PC-3 (cell line): Measurements from ENCODE around the gene EIF4A3. TPM values are rescaled to one million over a fixed set of nuclear protein-coding genes. Genes with fewer than 3 reads are reported as not detected.
"Not testable (repeated sequence)": the region's sequence is repeated elsewhere in the genome, so short reads cannot be mapped to it uniquely, and the experiment has no call there.

Experiments used
- ATAC-seq: fragments of 200-7000 bp; cut with Tn5 transposase; 2 replicates; pipeline ENCODE4 v1.9.1; 2020; ENCODE audit warnings: mild to moderate bottlenecking, moderate library complexity
- BruUV-seq: library from RNA; stranded (reverse); fragments of 400-500 nt; replicated peaks from 2 replicates; lab custom pipeline; 2021; lab: Mats Ljungman, UMichigan
- CTCF ChIA-PET: fragments of 300-600 bp; sonication (Branson Sonifier 250); formaldehyde crosslinking; loops from one replicate; lab custom pipeline; 2022; ENCODE audit warnings: antibody characterized with exemption; lab: Charles Lee
- POLR2A ChIA-PET: fragments of 300-600 bp; sonication (Branson Sonifier 250); formaldehyde crosslinking; loops from one replicate; lab custom pipeline; 2022; ENCODE audit warnings: antibody characterized with exemption; ENCODE audit not compliant: unreplicated experiment; lab: Charles Lee
- DNase-seq: peaks from one replicate; pipeline ENCODE4 v3.0.0-alpha.2; 2015
- H2AFZ ChIP-seq: fragments of 300-600 bp; sonication (generic); 2 replicates; pipeline ENCODE4 v1.6.0; 2016; ENCODE audit warnings: antibody characterized with exemption, low read length
- H3F3A ChIP-seq: fragments of 300-600 bp; sonication (generic); one replicate; pipeline ENCODE4 v1.6.0; 2017; ENCODE audit warnings: antibody characterized with exemption, low read length, control low read depth, mild to moderate bottlenecking; ENCODE audit not compliant: unreplicated experiment
- H3K27ac ChIP-seq: fragments of 300-600 bp; sonication (generic); 2 replicates; pipeline ENCODE4 v1.5.1; 2016; ENCODE audit warnings: mild to moderate bottlenecking, low read length
- H3K27me3 ChIP-seq: fragments of 300-600 bp; sonication (generic); 2 replicates; pipeline ENCODE4 v1.6.1; 2016; ENCODE audit warnings: low read length, mixed read lengths
- H3K36me3 ChIP-seq: fragments of 300-600 bp; sonication (generic); 2 replicates; pipeline ENCODE4 v1.6.1; 2016; ENCODE audit warnings: low read depth, mixed run types, low read length, mixed read lengths
- H3K4me1 ChIP-seq: fragments of 300-600 bp; sonication (generic); 2 replicates; pipeline ENCODE4 v1.5.1; 2016; ENCODE audit warnings: low read length; ENCODE audit not compliant: insufficient read depth
- H3K4me2 ChIP-seq: fragments of 300-600 bp; sonication (generic); 2 replicates; pipeline ENCODE4 v1.6.0; 2016; ENCODE audit warnings: low read length
- H3K4me3 ChIP-seq: fragments of 300-600 bp; sonication (generic); 2 replicates; pipeline ENCODE4 v1.5.1; 2016; ENCODE audit warnings: mild to moderate bottlenecking, low read length, mixed read lengths
- H3K79me2 ChIP-seq: fragments of 300-600 bp; sonication (generic); 2 replicates; pipeline ENCODE4 v1.6.1; 2017; ENCODE audit warnings: low read length, mixed read lengths
- H3K9ac ChIP-seq: fragments of 300-600 bp; sonication (generic); 2 replicates; pipeline ENCODE4 v1.6.0; 2016; ENCODE audit warnings: mild to moderate bottlenecking, low read length
- H3K9me2 ChIP-seq: fragments of 300-600 bp; sonication (generic); replicated peaks from 2 replicates; pipeline ENCODE4 v1.6.1; 2016; ENCODE audit warnings: mixed run types, low read length, mixed read lengths
- H3K9me3 ChIP-seq: fragments of 300-600 bp; sonication (generic); 2 replicates; pipeline ENCODE4 v1.6.1; 2016; ENCODE audit warnings: low read length, mixed read lengths
- H4K20me1 ChIP-seq: fragments of 300-600 bp; sonication (generic); 2 replicates; pipeline ENCODE4 v1.6.1; 2016; ENCODE audit warnings: low read length, mixed read lengths
- CTCF ChIP-seq: fragments of 300-600 bp; sonication (generic); conservative IDR thresholded peaks from 2 replicates; pipeline ENCODE4 v1.5.1; 2017; ENCODE audit warnings: antibody characterized with exemption, low read depth, mild to moderate bottlenecking, low read length
- EZH2 ChIP-seq: fragments of 300-600 bp; sonication (generic); IDR thresholded peaks from one replicate; pipeline ENCODE4 v1.6.1; 2017; ENCODE audit warnings: antibody characterized with exemption, mild to moderate bottlenecking, low read length; ENCODE audit not compliant: unreplicated experiment
- EZH2phosphoT487 ChIP-seq: fragments of 300-600 bp; sonication (generic); IDR thresholded peaks from 2 replicates; pipeline ENCODE4 v1.6.1; 2018; ENCODE audit warnings: mild to moderate bottlenecking, antibody characterized with exemption, low read length, borderline replicate concordance
- intact Hi-C: fragments of 100-400 bp; cut with micrococcal nuclease; formaldehyde crosslinking; loops from 2 replicates; pipeline ENCODE4 v1.9.0; 2023
- total RNA-seq: library from RNA; depleted of rRNA; stranded (reverse); fragments of >200 nt; gene quantifications from 2 replicates; pipeline ENCODE4 v1.2.3, GENCODE V29; 2014

The EIF4A3 gene
- total RNA-seq, 1 experiment from 2014 or later = 167 TPM

DNA sequence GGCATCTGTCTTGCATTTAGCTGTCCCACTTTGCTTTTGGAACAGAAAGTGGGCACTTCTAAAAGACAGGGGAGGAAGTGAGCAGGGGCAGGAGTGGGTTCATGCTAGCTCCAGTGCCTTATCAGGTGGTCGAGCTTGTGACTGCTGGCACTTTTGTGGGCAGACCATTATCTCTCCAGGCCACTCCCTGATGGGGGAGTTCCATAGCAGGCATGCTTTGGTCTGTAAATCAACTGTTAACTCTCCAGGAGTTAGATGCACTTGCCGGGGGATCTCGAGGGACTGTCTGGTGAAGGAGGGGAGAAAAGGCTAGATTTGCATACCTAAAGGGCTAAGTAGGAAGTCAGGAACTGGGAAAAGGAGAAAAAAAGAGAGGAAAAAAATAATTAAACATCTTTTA lies 13.6 kb upstream of the EIF4A3 start:
- Histone ChIP-seq H3K9me2 (no peaks in the 10 kb centered on the region), H3K4me3 (no peak overlapping the region), H3K36me3 (no peaks in the 10 kb centered on the region), H3F3A (no peaks in the 10 kb centered on the region), H3K27me3 (no peaks in the 10 kb centered on the region), H2AFZ (no peak overlapping the region), H3K9me3 (peaks cover 7% of the 10 kb centered on the region), H3K4me2 (no peak overlapping the region), H3K4me1 (no peaks in the 10 kb centered on the region), H3K9ac (no peak overlapping the region), H3K79me2 (no peaks in the 10 kb centered on the region), H4K20me1 (no peaks in the 10 kb centered on the region), H3K27ac (no peak overlapping the region)
- DNase-seq (no peak), ATAC-seq (no peak)
- TF ChIP-seq CTCF (no peak), EZH2phosphoT487 (no peak), EZH2 (no peak)
- intact Hi-C loops = no loop called here
- ChIA-PET POLR2A (no interaction called here), CTCF (no interaction called here)
- BruUV-seq = no TSS peak

GRCh38 chr17:80158846-80159245 lies 11.9 kb upstream of the EIF4A3 start:
- Histone ChIP-seq H3K4me3 (no peak overlapping the region), H3F3A (no peaks in the 10 kb centered on the region), H4K20me1 (no peaks in the 10 kb centered on the region), H3K9me3 (peaks cover 7% of the 10 kb centered on the region), H3K79me2 (no peaks in the 10 kb centered on the region), H3K4me2 (no peak overlapping the region), H3K36me3 (no peaks in the 10 kb centered on the region), H3K27me3 (no peaks in the 10 kb centered on the region), H3K27ac (no peak overlapping the region), H3K9me2 (no peaks in the 10 kb centered on the region), H2AFZ (no peak overlapping the region), H3K9ac (no peak overlapping the region), H3K4me1 (no peaks in the 10 kb centered on the region)
- ChIA-PET CTCF (no interaction called here), POLR2A (no interaction called here)
- ATAC-seq = no peak
- DNase-seq = no peak
- no peak for TF ChIP-seq EZH2phosphoT487
- TF ChIP-seq CTCF = no peak
- TF ChIP-seq EZH2 = no peak
- intact Hi-C loops = no loop called here
- BruUV-seq = no TSS peak

DNA sequence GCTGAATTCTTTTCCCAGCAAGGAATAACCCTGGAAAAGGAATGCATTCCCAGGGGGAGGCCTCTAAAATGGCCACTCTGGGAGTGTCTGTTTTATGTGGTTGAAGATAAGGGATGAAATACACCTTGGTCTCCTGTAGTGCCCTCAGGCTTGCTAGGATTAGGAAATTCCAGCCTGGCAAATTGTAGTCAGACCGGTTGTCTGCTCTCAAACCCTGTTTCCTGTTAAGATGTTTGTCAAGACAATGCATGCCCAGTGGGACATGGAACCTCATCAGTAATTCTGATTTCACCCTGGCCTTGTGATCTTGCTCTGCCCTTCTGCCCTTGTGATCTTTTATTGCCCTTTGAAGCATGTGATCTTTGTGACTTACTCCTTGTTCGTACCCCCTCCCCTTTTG lies 8.7 kb upstream of the EIF4A3 start:
- H3K9ac ChIP-seq, H3K9me3 ChIP-seq, ATAC-seq, H3K27ac ChIP-seq, H3K36me3 ChIP-seq, BruUV-seq, POLR2A ChIA-PET, H2AFZ ChIP-seq, CTCF ChIA-PET, H3K4me1 ChIP-seq, H3K27me3 ChIP-seq, H3K4me2 ChIP-seq, H3F3A ChIP-seq, H4K20me1 ChIP-seq, H3K4me3 ChIP-seq, H3K9me2 ChIP-seq, intact Hi-C loops, H3K79me2 ChIP-seq: not testable (repeated sequence)
- peak; percentile 27 for DNase-seq
